ENCODE data around the gene C14orf180.

- TF ChIP-seq POLR2AphosphoS5 (IDR thresholded peaks at IDR 0.05; ENCODE audit: low read depth, low read length): no peak
- TF ChIP-seq POLR2A (IDR thresholded peaks at IDR 0.05; ENCODE audit: low read depth, low read length): no peak
- no peak for TF ChIP-seq TAF1 (IDR thresholded peaks at IDR 0.05; ENCODE audit: borderline replicate concordance, low read depth, low read length)
These were observed 16.9 kb downstream of the C14orf180 start for GRCh38 chr14:104596451-104596918.
